GM12878 (cell line): ENCODE results near the gene AFF1. TPM values are rescaled to one million over a fixed set of nuclear protein-coding genes. Genes with fewer than 3 reads are reported as not detected.
A peak's percentile ranks its signal among the peaks of the same experiment; 100 is the strongest.

Source experiments
- ATAC-seq: fragments of 200-7000 bp; cut with Tn5 transposase; 3 replicates; pipeline ENCODE4 v1.9.1; 2020; ENCODE audit warnings: mild to moderate bottlenecking, moderate library complexity
- BruUV-seq: library from RNA; stranded (reverse); fragments of 400-500 nt; replicated peaks from 2 replicates; lab custom pipeline; 2021; lab: Mats Ljungman, UMichigan
- CTCF ChIA-PET: fragments of 300-600 bp; sonication (Branson Sonifier 250); formaldehyde crosslinking; extraction: SDS; loops from one replicate; lab custom pipeline; 2021; ENCODE audit warnings: inconsistent platforms; lab: Yijun Ruan, JAX
- POLR2A ChIA-PET: fragments of 350-600 bp; formaldehyde crosslinking; extraction: SDS; loops from one replicate; lab custom pipeline; 2021; ENCODE audit warnings: inconsistent platforms; lab: Charles Lee
- RAD21 ChIA-PET: fragments of 300-600 bp; sonication (Branson Sonifier 250); formaldehyde crosslinking; loops from one replicate; lab custom pipeline; 2023; ENCODE audit warnings: antibody characterized with exemption; ENCODE audit not compliant: unreplicated experiment; lab: Charles Lee
- SMC1A ChIA-PET: fragments of 300-600 bp; sonication (Branson Sonifier 250); formaldehyde crosslinking; loops from one replicate; lab custom pipeline; 2023; ENCODE audit not compliant: unreplicated experiment, uncharacterized antibody; lab: Charles Lee
- DNase-seq: peaks from one replicate; pipeline ENCODE4 v3.0.0-alpha.2; 2011; ENCODE audit warnings: low read depth, low spot score
- FAIRE-seq: peaks from 3 replicates; lab custom pipeline; 2011; peaks lifted over from hg19 to GRCh38; lab: Jason Lieb, UNC
- H2AFZ ChIP-seq: 2 replicates; pipeline ENCODE4 v1.6.0; 2011; ENCODE audit warnings: low read depth, low read length, control low read depth; ENCODE audit not compliant: control insufficient read depth
- H3K27ac ChIP-seq: 2 replicates; pipeline ENCODE4 v1.5.1; 2011; ENCODE audit warnings: control low read depth; ENCODE audit not compliant: control insufficient read depth, insufficient read depth
- H3K27me3 ChIP-seq, 2 experiments: replicated peaks in 1 of 2; 2 replicates each; pipeline versions ENCODE4 v1.6.0 to v1.6.1; 2011; ENCODE audit warnings: low read length in 1 of 2; ENCODE audit not compliant: control insufficient read depth in 2 of 2, insufficient read depth in 2 of 2
- H3K36me3 ChIP-seq, 2 experiments: 2 replicates each; pipeline ENCODE4 v1.5.1; 2011; ENCODE audit warnings: low read length in 1 of 2; ENCODE audit not compliant: control insufficient read depth in 2 of 2, insufficient read depth in 2 of 2
- H3K4me1 ChIP-seq: 2 replicates; pipeline ENCODE4 v1.6.1; 2011; ENCODE audit warnings: mild to moderate bottlenecking, low read length, moderate library complexity, mixed read lengths; ENCODE audit not compliant: control insufficient read depth, insufficient read depth
- H3K4me2 ChIP-seq: 2 replicates; pipeline ENCODE4 v1.6.0; 2011; ENCODE audit warnings: control low read depth; ENCODE audit not compliant: control insufficient read depth, insufficient read depth
- H3K4me3 ChIP-seq: fragments of 200-600 bp; sonication (generic); 2 replicates; pipeline ENCODE4 v1.5.1; 2016
- H3K79me2 ChIP-seq: 2 replicates; pipeline ENCODE4 v1.6.0; 2011; ENCODE audit warnings: low read length; ENCODE audit not compliant: control insufficient read depth, insufficient read depth
- H3K9ac ChIP-seq: 2 replicates; pipeline ENCODE4 v1.8.0; 2011; ENCODE audit warnings: low read length, control low read depth, mixed read lengths; ENCODE audit not compliant: control insufficient read depth, insufficient read depth
- H3K9me3 ChIP-seq: replicated peaks from 3 replicates; pipeline ENCODE4 v1.5.1; 2011; ENCODE audit warnings: mild to moderate bottlenecking, low read length; ENCODE audit not compliant: control insufficient read depth, insufficient read depth
- H4K20me1 ChIP-seq: 2 replicates; pipeline ENCODE4 v1.6.0; 2011; ENCODE audit not compliant: control insufficient read depth, insufficient read depth
- CHD1 ChIP-seq: IDR thresholded peaks from 2 replicates; pipeline ENCODE4 v1.6.1; 2012; ENCODE audit warnings: low read depth, low read length, improper control_type of control experiment
- FOS ChIP-seq: IDR thresholded peaks from 3 replicates; pipeline ENCODE4 v1.6.1; 2011; ENCODE audit warnings: borderline replicate concordance; ENCODE audit not compliant: insufficient read length; ENCODE audit errors: extremely low read depth
- IKZF2 ChIP-seq, 2 experiments: fragments of 450-650 bp; IDR thresholded peaks; 2 replicates each; pipeline ENCODE4 v1.6.1; 2017; ENCODE audit warnings: mild to moderate bottlenecking in 2 of 2, moderate library complexity in 2 of 2
- MEF2B ChIP-seq: fragments of 450-650 bp; IDR thresholded peaks from 2 replicates; pipeline ENCODE4 v1.6.1; 2018; ENCODE audit warnings: mild to moderate bottlenecking, moderate library complexity; ENCODE audit not compliant: partially characterized antibody, poor library complexity, severe bottlenecking
- MYB ChIP-seq: fragments of 150-350 bp; IDR thresholded peaks from 2 replicates; pipeline ENCODE4 v1.6.1; 2014; ENCODE audit warnings: mild to moderate bottlenecking, low read depth, low read length, borderline replicate concordance
- NFYA ChIP-seq: IDR thresholded peaks from 2 replicates; pipeline ENCODE4 v1.6.1; 2011; ENCODE audit warnings: low read depth, mild to moderate bottlenecking, low read length, improper control_type of control experiment, borderline replicate concordance
- NRF1 ChIP-seq: conservative IDR thresholded peaks from 2 replicates; pipeline ENCODE4 v1.6.1; 2011; ENCODE audit warnings: mild to moderate bottlenecking, low read depth, low read length, improper control_type of control experiment
- SIN3A ChIP-seq: IDR thresholded peaks from 2 replicates; pipeline ENCODE4 v1.6.1; 2012; ENCODE audit warnings: low read depth, low read length, improper control_type of control experiment
- SIX5 ChIP-seq: IDR thresholded peaks from 2 replicates; pipeline ENCODE4 v1.6.1; 2011; ENCODE audit warnings: mild to moderate bottlenecking, low read depth, low read length, moderate library complexity; ENCODE audit not compliant: severe bottlenecking
- SP1 ChIP-seq: IDR thresholded peaks from one replicate; pipeline ENCODE4 v1.6.1; 2011; ENCODE audit warnings: low read depth, low read length
- SUZ12 ChIP-seq: fragments of 200-600 bp; sonication (generic); IDR thresholded peaks from one replicate; pipeline ENCODE4 v1.6.1; 2018; ENCODE audit warnings: antibody characterized with exemption, mild to moderate bottlenecking; ENCODE audit not compliant: unreplicated experiment
- TAF1 ChIP-seq: IDR thresholded peaks from 2 replicates; pipeline ENCODE4 v1.6.1; 2011; ENCODE audit warnings: mild to moderate bottlenecking, low read depth, low read length, borderline replicate concordance
- TBL1XR1 ChIP-seq: IDR thresholded peaks from 2 replicates; pipeline ENCODE4 v1.6.1; 2012; ENCODE audit warnings: low read depth, low read length, improper control_type of control experiment
- WGBS: methylation state at CpG from one replicate; pipeline ENCODE4 v1.1.6; 2016; ENCODE audit warnings: low lambda C conversion rate; ENCODE audit not compliant: insufficient replicate concordance, insufficient coverage; ENCODE audit errors: missing lambda C conversion rate; 5-methylcytosine and 5-hydroxymethylcytosine counted together
- in situ Hi-C: fragments of 300-500 bp; cut with MboI; formaldehyde crosslinking; loops from 9 replicates; pipeline ENCODE4 v1.14.3; 2018; ENCODE audit warnings: mixed read lengths
- intact Hi-C: fragments of 100-400 bp; cut with micrococcal nuclease; formaldehyde crosslinking; loops from one replicate; pipeline ENCODE4 v1.14.2; 2022; ENCODE audit not compliant: unreplicated experiment
- polyA plus RNA-seq, 11 experiments: library from polyadenylated mRNA; depleted of rRNA in 4 of 11; unstranded in 6 of 11; stranded (reverse) in 5 of 11; fragments of >200 nt; fragmentation: Nextera tagmentation in 4 of 11; fragmentation: Illumina TruSeq in 1 of 11; extraction: Ambion mirVana in 4 of 11; extraction: Trizol in 1 of 11; gene quantifications; 1 replicate in 1 of 11; 2 replicates in 10 of 11; pipeline versions ENCODE4 v1.2.1 to v1.2.3, GENCODE V29; 2011 to 2016; ENCODE audit warnings: inconsistent platforms in 2 of 11, missing spikeins in 2 of 11, low read depth in 1 of 11
- total RNA-seq, 4 experiments: library from RNA; depleted of rRNA in 3 of 4; stranded (reverse); fragments of >200 nt in 3 of 4; fragmentation: Illumina TruSeq in 1 of 4; extraction: Trizol in 1 of 4; gene quantifications; 2 replicates each; pipeline versions ENCODE4 v1.2.1 to v1.2.3, GENCODE V29; 2013 to 2021
- TF ChIP-seq, protein P1 (sequence below): fragments of 150-350 bp; IDR thresholded peaks from 2 replicates; pipeline ENCODE4 v1.6.1; 2014; ENCODE audit warnings: mild to moderate bottlenecking, low read depth, low read length
- TF ChIP-seq, protein P2 (sequence below): IDR thresholded peaks from 2 replicates; pipeline ENCODE4 v1.6.1; 2011; ENCODE audit warnings: low read depth, low read length, improper control_type of control experiment, borderline replicate concordance

AFF1 gene
- total and polyA plus RNA-seq, 10 of the 15 experiments (the other 5 are each of a cell fraction or from before 2014, with no cell fraction given) = 3.5 to 56.1 (median 21.5) TPM

DNA sequence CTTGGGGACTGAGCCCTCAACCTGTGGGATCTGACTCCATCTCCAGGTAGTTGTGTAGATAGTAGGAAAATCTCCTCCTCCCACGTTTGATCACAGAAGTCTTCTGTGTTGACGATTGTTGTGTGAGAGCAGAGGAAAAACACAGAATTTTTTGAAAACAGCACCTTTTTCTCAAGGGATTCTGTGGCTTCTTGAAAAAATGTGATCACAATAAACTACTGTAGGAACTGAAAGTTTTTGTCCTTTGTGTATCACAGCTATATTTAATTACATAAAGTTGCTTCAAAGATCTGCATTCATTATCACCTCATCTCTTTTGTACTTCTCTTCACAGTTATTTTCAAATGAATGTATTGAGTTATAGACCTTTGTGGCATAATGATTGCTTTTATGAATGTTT is 85.1 kb downstream of the AFF1 start (continued):
- TF ChIP-seq SIN3A (no peak), CHD1 (no peak), SIX5 (no peak), SP1 (no peak), TBL1XR1 (no peak), SUZ12 (no peak), MEF2B (peak; percentile 97), MYB (no peak), IKZF2 (IDR thresholded peaks at IDR 0.05) (peak; percentile 79 to 81; a peak in 3 of 4 replicates), NFYA (no peak), NRF1 (no peak), FOS (no peak)

DNA sequence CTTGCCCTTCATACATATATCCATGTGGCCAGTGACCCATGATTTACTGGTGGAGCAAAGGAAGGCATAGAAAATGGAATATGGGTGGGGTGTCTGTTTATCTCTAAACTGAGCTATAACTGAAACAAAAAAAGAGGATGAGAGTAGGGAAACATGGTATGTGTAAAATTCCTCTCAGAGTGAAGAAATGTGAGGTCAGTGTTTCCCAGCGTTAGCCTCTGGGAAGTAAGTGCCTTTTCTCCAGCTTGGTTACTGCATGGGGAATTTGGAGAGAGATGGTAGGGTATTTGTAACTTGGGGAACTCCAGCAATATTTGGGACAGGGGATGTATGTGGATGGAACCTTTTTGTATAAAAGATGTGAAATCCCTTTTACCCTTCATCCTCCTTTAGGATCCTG is 89.4 kb downstream of the AFF1 start:
- intact Hi-C loops = no loop called here
- RAD21 ChIA-PET = interaction anchor here (0.7 to 1.7 kb wide), 8 partner anchors 10 to 102 kb away, joined by 3 to 5 read pairs (median 4); partner anchors contain the start of gene AFF1

More for the DNA sequence above, 89.4 kb downstream of the AFF1 start:
- no TSS peak for BruUV-seq
- H3K36me3 ChIP-seq = peaks cover 0 to 5% of the 10 kb centered on the region in 2 experiments; a peak in 1 of 4 replicates
- no peaks in the 10 kb centered on the region for H3K27me3 ChIP-seq
- ATAC-seq (no peak), DNase-seq (no peak), FAIRE-seq (no peak)
- peaks cover 95% of the 10 kb centered on the region for H3K79me2 ChIP-seq
- no peak overlapping the region for H3K27ac ChIP-seq
- H3K4me2 ChIP-seq = no peak overlapping the region
- ChIA-PET CTCF (interaction anchor here (0.9 to 3.2 kb wide), 4 partner anchors 15 to 101 kb away, joined by 3 to 11 read pairs (median 6); no protein-coding TSS in a partner anchor), POLR2A (interaction anchor here (0.9 to 4.3 kb wide), 5 partner anchors 12 to 19 kb away, joined by 3 to 26 read pairs (median 3); no protein-coding TSS in a partner anchor), SMC1A (interaction anchor here (0.6 to 3.6 kb wide), 11 partner anchors 9 to 102 kb away, joined by 3 to 26 read pairs (median 5); partner anchors contain the start of gene AFF1)
- H3K4me3 ChIP-seq = no peak overlapping the region
- H3K9me3 ChIP-seq = no peaks in the 10 kb centered on the region; the same call in 2 of the 3 replicates
- H4K20me1 ChIP-seq = no peaks in the 10 kb centered on the region
- in situ Hi-C loops = no loop called here
- 100% methylated on average over 1 of the region's 1 CpG for WGBS
- no peak overlapping the region for H2AFZ ChIP-seq
- H3K4me1 ChIP-seq = peaks cover 44% of the 10 kb centered on the region
- no peak for TF ChIP-seq TAF1
- TF ChIP-seq, protein P1, sequence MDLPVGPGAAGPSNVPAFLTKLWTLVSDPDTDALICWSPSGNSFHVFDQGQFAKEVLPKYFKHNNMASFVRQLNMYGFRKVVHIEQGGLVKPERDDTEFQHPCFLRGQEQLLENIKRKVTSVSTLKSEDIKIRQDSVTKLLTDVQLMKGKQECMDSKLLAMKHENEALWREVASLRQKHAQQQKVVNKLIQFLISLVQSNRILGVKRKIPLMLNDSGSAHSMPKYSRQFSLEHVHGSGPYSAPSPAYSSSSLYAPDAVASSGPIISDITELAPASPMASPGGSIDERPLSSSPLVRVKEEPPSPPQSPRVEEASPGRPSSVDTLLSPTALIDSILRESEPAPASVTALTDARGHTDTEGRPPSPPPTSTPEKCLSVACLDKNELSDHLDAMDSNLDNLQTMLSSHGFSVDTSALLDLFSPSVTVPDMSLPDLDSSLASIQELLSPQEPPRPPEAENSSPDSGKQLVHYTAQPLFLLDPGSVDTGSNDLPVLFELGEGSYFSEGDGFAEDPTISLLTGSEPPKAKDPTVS = no peak
- TF ChIP-seq, protein P2, sequence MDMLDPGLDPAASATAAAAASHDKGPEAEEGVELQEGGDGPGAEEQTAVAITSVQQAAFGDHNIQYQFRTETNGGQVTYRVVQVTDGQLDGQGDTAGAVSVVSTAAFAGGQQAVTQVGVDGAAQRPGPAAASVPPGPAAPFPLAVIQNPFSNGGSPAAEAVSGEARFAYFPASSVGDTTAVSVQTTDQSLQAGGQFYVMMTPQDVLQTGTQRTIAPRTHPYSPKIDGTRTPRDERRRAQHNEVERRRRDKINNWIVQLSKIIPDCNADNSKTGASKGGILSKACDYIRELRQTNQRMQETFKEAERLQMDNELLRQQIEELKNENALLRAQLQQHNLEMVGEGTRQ = no peak
- TF ChIP-seq, all 136 proteins: peak for 0
- no peak overlapping the region for H3K9ac ChIP-seq
